HL-60/S4 treated with retinoic acid at 250 ng/mL for 4 days and 3 days (cell line): Measurements from ENCODE around the gene SLC8A2.

ENCODE experiments used
- in situ Hi-C: fragments of 300-500 bp; cut with MboI; formaldehyde crosslinking; loops from 2 replicates; pipeline ENCODE4 v1.7.0; 2022; ENCODE audit warnings: low sequenced_read_pairs

SLC8A2 gene

GRCh38 chr19:47433121-47433520 lies 38.6 kb downstream of the SLC8A2 start:
- in situ Hi-C loops: loop anchor here (10.0 kb wide), 1 partner anchor 272 kb away; no protein-coding TSS in a partner anchor

GRCh38 chr19:47432499-47432898 lies 39.2 kb downstream of the SLC8A2 start:
- in situ Hi-C loops: loop anchor here (10.0 kb wide), 1 partner anchor 272 kb away; no protein-coding TSS in a partner anchor

- in situ Hi-C loops: loop anchor here (10.0 kb wide), 1 partner anchor 273 kb away; no protein-coding TSS in a partner anchor
Observed at GRCh38 chr19:47432091-47432490, 39.6 kb downstream of the SLC8A2 start.

DNA sequence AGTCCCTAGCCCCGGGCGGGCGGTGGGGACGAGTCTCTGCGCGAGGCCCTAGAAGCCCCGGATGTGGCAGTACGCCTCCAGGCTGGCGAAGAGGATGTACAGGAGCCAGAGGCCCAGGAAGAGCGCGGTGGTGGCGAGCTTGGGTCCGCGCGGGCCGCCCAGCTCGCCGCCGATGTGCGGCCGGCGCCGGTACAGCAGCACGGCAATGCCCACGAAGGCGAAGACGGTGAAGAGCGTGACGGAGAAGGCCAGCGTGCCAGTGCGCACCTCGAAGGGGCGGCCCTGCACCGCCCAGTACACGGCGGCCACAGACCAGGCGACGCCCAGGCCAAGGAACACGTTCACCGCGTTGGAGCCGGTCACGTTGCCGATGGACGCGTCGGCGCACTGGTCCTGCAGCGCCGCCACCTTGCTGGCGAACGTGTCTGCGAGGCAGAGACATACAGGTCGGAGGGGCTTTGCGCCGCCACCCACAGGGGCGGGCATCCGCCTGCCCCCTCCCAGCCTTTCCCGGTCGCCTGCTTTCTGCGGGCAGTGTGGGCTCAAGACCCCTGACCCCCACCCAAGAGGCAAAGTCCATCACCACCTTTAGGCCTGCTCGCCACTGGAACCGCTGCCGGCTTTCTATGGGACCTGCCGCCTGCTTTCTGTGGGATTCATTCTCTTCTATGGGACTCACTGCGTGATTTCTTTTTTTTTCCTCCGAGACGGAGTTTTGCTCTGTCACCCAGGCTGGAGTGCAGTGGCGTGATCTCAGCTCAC lies 41.5 kb downstream of the SLC8A2 start:
- in situ Hi-C loops: loop anchor here (10.0 kb wide), 1 partner anchor 275 kb away; no protein-coding TSS in a partner anchor

- in situ Hi-C loops: no loop called here
Observed at GRCh38 chr19:47429140-47429793, 42.4 kb downstream of the SLC8A2 start.

GRCh38 chr19:47428177-47428894 lies 43.4 kb downstream of the SLC8A2 start:
- in situ Hi-C loops: no loop called here

- in situ Hi-C loops: no loop called here
Observed at GRCh38 chr19:47427241-47428176, 44.2 kb downstream of the SLC8A2 start.

GRCh38 chr19:47423203-47423882 lies 48.4 kb downstream of the SLC8A2 start:
- in situ Hi-C loops: no loop called here

DNA sequence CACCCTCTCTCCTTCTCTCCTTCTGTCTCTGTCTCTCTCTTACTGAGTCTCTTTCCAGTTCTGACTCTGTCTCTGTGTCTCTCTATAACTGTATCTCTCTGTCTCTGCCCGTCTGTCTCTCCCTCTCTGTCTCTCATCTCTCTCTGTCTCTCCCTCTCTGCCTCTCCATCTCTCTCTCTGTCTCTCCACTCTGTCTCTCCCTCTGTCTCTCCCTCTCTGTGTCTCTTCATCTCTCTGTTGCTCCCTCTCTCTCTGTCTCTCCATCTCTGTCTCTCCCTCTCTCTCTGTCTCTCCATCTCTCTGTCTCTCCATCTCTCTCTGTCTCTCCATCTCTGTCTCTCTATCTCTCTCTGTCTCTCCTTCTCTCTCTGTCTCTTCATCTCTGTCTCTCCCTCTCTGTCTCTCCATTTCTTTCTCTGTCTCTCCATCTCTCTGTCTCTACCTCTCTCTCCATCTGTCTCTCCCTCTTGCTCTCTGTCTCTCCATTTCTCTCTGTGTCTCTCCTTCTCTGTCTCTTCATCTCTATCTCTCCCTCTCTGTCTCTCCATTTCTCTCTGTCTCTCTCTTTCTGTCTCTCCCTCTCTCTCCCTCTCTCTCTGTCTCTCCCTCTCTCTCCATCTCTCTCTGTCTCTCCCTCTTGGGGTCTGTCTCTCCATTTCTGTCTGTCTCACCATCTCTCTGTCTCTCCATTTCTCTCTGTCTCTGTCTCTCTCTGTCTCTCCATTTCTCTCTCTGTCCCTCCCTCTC lies 49.1 kb downstream of the SLC8A2 start:
- in situ Hi-C loops: no loop called here

DNA sequence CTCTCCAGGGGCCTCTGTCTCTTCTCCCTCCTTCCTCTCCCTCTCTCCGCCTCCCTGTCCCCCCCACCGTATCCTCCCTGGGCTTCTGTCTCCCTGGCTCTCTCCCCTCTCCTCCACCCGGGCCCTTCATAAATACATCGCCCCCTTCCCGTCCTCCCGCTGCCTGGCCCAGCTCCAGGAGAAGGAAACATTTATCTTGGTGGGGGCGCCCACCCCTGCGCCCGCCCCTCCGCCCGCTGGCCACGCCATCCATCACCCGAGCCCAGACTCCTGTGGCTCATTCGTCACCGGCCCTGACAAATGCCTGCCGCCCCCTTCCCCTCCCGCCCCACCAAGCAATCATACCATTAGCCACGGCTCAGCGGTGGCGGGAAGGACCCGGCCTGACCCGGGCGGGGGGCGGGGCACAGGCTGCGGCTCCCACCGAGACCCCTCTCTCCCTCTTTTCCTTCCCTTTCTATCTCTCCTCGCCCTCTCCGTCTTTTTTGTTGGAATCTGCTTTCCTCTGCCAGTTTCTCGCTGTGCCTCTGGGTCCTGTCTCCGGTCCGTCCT lies 49.8 kb downstream of the SLC8A2 start:
- in situ Hi-C loops: no loop called here

DNA sequence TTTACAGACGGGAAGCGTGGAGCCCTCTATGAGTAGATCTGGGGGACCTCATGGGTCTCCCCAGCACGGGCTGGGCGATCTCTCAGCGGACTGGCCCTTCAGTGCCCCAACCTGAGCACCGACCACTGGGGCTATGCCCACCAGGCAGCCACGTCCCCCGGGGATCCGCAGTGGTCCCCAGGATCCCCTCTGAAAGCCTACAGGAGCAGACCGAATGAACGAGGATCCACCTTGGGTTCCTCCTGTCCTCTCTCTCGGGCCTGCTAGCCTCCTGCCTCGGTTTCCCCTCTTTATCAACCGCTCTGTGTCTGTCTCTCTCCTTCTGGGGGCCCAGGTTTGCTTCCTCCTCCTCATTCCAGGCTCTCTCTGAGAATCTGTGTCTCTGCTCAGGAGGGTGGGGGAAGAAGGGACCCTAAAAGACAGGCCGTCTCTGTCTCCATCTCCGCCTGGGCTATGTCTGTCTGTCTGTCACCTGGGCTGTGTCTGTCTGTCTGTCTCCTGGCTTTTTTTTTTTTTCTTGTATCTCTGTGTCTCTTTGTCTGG lies 50.4 kb downstream of the SLC8A2 start:
- in situ Hi-C loops: no loop called here

DNA sequence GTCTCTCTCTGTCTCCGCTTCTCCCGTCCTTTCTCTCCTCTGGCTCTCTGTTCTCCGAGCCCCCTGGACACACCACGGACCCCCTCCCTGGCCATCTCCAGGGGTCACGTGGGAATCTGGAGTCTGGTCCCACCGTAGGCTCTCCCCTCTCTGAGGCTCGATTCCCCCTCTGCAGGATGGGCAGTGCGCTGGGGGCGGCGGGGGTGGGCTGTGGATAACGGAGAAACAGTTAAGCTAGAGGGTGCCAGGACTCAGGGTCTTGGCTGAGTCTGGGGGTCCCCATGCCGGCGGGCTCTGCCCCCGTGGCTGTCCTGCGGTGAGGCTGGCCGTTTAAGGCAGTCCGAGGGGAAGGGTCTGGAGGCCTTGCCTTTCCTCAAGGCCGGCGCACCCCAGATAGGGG lies 51.9 kb downstream of the SLC8A2 start:
- in situ Hi-C loops: no loop called here

DNA sequence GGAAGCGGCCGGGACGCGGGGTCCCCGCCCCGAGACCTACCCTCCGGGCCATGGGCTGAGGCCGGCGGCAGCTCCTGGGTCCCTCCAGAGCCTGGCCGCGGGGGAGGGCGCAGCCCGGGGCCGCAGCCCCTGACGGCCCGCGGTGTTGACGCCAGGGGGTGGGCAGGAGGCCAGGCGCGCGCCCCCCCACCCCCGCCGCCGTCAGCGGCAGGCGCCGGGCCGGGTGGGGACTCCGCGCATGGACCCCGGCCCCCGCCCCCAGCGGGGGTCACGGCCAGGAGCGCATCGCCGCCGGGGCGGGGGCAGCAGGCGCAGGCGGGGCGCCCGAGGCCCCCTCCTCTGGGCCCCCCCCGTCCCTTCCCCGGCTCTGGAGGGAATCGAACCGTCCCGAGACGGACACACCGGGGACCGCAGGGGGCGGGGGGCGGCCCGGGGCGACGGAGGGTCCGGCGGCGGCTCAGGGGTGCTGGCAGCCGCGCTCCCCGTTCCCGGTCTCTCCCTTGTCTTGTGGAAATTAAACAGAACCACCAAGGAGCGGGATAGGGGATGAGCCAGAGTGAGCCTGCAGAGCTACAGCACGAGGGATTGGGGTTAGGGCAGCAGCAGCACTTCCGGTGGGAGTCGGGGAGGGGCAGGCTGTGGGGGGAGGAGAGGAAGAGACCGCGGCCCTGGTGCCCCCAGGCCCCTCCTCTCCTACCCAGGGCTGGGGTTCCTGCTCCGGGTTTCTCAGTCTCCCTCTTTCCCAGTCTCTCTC lies 52.5 kb downstream of the SLC8A2 start, which contains the start of gene MEIS3:
TSS of gene MEIS3 (minus strand) at position 498 of the 754 bp plus-strand sequence. CDS start at position 52, 446 bp downstream.
- in situ Hi-C loops: no loop called here

- in situ Hi-C loops: no loop called here
Observed at GRCh38 chr19:47418692-47419029, 53.0 kb downstream of the SLC8A2 start.

DNA sequence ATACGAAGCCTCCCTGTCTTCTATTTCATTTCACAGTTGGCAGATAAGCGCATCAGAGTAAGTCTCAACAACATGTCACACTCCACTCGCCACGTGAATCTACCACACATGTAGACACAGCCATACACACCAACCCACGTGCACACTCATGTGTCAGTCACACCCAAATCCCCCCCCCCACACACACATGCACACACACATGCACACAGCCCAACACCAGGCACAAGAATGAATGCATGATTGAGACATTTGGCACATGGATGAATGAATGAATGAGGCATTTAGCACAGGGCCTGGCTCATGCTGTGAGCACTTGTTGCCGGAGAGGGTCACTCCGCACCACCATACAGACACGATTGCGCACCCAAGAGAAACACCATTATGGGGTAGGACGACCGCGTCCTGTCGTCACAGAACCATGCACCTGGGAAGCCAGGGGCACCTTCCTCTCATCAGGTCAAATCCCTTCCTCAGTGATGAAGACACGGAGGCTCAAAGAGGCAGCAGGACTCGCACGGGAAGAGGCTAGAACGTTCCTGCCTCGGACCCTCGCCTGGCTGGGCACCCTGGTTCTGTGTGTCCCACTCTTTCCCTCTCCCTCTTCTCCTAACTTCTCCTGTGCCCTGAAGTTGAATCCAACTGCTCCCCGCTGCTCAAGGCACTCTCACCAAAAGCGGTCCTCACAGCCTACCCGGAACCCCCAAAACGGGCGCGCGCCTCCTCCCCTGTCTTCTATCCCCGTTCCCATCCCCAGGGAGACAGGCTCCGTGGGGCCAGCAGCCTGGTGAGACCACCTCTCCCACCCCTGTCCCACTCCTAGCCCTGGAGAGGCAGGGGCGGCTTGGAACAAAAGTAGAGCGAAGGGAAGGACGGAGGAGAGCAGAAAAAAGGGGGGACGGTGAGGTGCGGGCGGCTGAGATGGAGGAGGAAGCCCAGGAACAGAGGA lies 53.7 kb downstream of the SLC8A2 start:
- in situ Hi-C loops: no loop called here

- in situ Hi-C loops: no loop called here
Observed at GRCh38 chr19:47417107-47417745, 54.5 kb downstream of the SLC8A2 start.
